HG02981 (cell line): ENCODE data around the gene PACSIN1.

Experiments
- ATAC-seq: cut with Tn5 transposase; IDR thresholded peaks from one replicate; pipeline ENCODE4 v1.9.1; 2021; ENCODE audit warnings: mild to moderate bottlenecking, moderate library complexity; ENCODE audit not compliant: unreplicated experiment

Gene PACSIN1

GRCh38 chr6:34560366-34561226, 94.7 kb downstream of the PACSIN1 start:
- no peak for ATAC-seq

- ATAC-seq = no peak
These were observed 95.3 kb downstream of the PACSIN1 start for GRCh38 chr6:34561227-34561530.

- no peak for ATAC-seq
These were observed 96.5 kb downstream of the PACSIN1 start for GRCh38 chr6:34562350-34562749.

GRCh38 chr6:34562861-34563512, 97.1 kb downstream of the PACSIN1 start:
- ATAC-seq = no peak

- no peak for ATAC-seq
These were observed 97.6 kb downstream of the PACSIN1 start for GRCh38 chr6:34563513-34563870.

GRCh38 chr6:34564181-34564580, 98.3 kb downstream of the PACSIN1 start:
- ATAC-seq = no peak

- no peak for ATAC-seq
These were observed 99.9 kb downstream of the PACSIN1 start for GRCh38 chr6:34565722-34566137.

GRCh38 chr6:34566830-34567546, 101.1 kb downstream of the PACSIN1 start:
- ATAC-seq = no peak

DNA sequence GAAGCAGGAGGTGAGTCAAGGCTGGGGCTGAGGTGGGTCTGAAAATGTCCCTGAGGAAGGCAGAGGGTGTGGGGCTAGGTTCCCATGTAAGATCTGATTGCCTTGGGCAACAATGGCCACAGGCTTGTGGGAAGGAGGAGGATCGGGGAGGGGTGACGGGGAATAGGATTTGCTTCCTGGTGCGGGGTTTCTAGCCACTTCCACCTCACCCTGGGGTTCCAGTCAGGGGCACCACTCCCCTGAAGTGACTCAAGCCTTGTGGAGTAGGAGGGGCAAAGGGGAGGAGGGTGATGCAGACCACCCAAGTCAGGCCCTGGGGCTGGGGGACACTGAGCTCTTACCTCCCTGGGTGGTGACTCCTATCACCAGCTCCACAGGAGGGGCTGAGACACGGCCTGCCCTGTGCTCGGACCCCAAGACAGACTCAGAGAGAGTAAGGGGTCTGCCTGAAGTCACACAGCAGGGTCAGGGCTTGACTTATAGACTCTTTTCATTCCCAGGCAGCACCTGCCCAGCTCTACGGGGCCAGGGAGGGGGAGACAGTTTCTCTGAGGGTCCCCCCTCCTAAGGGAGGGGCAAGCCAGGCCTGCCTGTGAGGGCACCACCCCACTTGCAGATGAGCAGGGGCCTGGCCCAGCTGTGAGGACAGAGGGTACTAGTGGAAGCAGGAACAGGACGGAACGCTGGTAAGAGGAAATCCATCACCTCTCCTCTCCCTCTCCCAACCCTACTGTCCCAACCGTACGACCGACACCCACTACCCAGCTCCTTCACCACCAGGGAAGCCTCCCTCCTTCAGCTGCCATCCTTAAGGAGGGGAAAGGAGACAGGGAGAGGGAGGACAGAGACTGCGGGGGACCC, 102.7 kb downstream of the PACSIN1 start:
- ATAC-seq = no peak

GRCh38 chr6:34569361-34569973, 103.6 kb downstream of the PACSIN1 start:
- ATAC-seq = no peak

- no peak for ATAC-seq
These were observed 104.4 kb downstream of the PACSIN1 start for GRCh38 chr6:34570066-34570833.

DNA sequence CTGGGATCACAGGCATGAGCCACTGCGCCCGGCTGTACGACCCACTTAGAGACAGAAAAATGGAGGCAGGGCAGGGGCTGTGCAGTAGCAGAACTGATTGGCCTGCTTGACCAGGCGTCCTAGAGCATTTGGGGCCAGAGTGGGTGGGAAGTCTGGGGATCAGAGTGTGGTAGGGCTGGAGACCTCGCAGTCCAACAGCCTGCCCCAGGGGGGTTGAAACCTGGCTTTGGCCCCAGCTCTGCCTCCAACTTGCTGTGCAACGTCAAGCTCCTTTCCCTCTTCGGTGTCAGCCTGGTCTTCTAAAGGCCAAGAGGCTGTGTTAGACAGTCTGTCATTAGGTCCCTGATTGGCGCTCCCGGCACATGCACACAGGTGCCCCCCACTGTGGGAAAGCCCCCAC, 105.5 kb downstream of the PACSIN1 start:
- no peak for ATAC-seq

DNA sequence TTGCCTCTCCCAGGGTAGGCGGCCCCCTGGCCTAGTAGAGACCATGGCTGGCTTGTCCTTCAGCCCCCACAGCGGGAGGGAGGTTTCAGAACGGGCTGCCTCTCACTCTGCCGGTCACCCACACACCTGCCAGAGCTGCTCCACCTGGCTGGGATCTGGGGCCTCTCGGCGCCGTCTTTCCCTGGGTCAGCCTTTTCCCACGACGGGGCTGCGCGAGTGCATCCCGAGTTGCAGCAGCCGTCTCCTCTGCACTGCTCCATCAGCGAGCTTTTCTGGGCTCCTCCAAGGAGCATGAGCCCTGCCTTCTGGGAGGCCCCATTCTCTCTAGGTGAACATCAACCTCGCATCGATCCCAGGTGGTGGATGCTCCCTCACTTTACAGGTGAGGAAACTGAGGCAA, 106.1 kb downstream of the PACSIN1 start:
- ATAC-seq = no peak

GRCh38 chr6:34572585-34572984, 106.7 kb downstream of the PACSIN1 start:
- ATAC-seq = no peak

DNA sequence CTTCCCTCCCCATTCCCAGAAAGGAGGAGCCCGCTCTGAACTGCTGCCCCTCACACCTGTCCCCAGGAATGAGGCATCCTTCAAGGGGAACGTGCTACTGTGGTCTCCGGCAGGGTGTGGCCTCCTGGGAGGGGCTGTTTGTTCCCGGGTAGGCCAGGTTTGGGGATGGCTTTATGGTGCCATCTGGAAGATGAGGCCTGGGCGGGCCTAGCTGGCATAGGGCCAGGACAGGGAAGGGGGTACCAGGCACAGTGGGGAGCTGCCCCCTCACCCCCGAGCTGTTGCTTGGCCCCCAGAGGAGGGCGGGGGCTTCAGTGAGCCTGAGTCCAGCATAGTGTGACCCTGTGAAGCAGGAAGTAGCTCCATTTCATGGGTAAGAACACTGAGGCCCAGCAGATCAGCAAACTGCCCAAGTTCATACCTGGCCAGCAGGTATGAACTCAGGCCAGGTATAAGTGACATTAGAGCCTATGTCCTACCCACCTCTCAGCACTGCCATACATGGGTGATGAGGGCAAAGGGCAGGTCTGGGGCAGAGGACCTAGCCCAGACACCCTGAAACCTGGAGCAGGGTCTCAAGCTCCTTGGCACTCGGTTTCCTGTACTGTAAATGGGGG, 107.8 kb downstream of the PACSIN1 start:
- ATAC-seq = no peak

- ATAC-seq = no peak
These were observed 108.9 kb downstream of the PACSIN1 start for GRCh38 chr6:34574647-34575293.

GRCh38 chr6:34575326-34575725, 109.5 kb downstream of the PACSIN1 start:
- ATAC-seq = no peak

GRCh38 chr6:34576286-34576955, 110.5 kb downstream of the PACSIN1 start:
- no peak for ATAC-seq
